RKO (cell line): ENCODE results near the gene UQCRQ.
A peak's percentile ranks its signal among the peaks of the same experiment; 100 is the strongest.

Experiments
- DNase-seq: peaks from one replicate; pipeline ENCODE4 v3.0.0-alpha.2; 2016; ENCODE audit warnings: low spot score

Gene UQCRQ

GRCh38 chr5:132866342-132867045 lies at the start of gene UQCRQ, which contains the start of gene GDF9:
Gene UQCRQ (plus strand): TSS chr5:132866642. CDS start chr5:132866882, 240 bp downstream.
Gene GDF9 (minus strand): TSS chr5:132866469. CDS start chr5:132864533, 1,936 bp downstream.
- DNase-seq, result peak; percentile 100

- no peak for DNase-seq
Observed at GRCh38 chr5:132817011-132817410, 49.4 kb upstream of the UQCRQ start.

DNA sequence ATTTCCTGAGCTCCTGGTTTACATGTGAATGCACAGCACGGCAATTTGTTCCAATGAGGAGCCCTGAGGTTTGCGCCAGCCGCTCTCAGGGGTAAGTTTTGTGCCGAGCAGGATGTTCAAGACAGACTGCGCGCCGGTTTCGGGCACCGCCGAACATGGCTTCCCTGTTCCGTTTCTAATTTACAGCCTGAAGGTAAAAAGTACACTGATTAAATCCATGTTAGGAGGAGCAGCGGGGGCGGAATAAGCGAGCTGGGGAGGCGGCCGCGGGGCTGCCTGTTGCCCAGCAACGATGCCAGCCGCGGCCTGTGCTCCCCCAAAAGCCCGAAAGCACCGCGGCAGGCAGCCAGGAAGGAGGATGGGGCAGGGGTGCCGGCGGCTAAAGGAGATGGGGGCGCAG lies 47.0 kb upstream of the UQCRQ start:
- no peak for DNase-seq

GRCh38 chr5:132820162-132820754 lies 46.2 kb upstream of the UQCRQ start:
- DNase-seq, result peak; percentile 90

DNA sequence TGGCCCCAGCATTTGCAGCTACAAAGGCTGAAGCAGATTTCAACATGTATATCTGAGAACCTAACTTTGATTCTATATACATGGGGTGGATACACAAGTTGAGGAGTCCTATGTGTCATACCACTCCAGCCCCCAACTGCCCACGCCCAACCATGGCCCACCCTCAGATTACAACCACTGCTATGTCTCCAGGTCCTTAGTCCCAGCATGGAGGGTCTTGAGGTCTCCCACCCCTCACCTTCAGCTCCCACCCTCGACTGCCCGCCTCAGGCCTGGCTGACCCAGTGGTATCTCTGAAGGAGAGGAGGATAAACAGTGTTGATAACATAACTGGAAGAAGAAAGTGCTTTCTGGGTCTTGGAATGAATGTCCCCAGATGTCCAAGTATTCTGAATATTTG lies 45.1 kb upstream of the UQCRQ start:
- DNase-seq, result no peak

- peak; percentile 38 for DNase-seq
Observed at GRCh38 chr5:132821791-132822190, 44.7 kb upstream of the UQCRQ start.

DNA sequence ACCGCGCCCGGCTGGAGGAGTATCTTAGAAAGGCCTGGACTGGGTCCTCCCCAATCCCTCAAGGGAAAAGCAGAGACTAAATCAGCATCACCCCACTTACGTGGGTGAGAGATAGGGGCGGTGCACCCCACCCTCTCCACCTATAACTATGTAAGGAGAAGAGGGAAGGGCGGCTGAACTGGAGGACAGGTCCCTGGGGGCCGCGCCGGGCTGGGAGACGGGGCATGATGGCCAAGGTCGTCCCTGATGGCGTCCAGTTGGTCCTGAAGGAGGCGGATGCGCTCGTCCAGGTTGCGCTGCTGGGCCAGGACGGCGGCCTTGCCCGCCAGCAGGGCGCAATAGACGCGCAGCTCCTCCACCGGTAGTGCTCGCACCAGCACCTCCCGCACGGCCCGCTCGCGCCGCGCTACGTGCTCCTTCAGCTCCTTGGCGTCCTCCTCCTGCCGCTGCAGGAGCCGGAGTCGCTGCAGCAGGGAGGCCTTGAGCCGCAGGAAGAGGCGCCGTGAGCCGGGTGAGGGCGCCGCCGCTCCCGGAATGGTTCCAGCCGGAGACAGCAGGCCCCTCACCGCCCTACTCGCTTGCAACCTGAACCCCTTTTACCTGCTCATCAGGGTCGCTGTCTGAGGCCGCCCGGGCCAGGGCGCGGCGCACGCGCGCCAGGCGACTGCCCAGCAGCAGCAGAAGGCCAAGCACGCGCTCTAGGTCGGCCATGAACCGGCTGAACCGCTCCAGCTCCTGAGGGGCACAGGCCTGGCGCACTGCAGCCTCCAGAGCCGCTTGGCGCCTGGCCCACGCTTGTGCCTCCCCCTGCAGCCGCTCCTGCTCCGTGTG lies 43.6 kb upstream of the UQCRQ start:
- DNase-seq, result no peak

- DNase-seq, result no peak
Observed at GRCh38 chr5:132823481-132824050, 42.9 kb upstream of the UQCRQ start.

DNA sequence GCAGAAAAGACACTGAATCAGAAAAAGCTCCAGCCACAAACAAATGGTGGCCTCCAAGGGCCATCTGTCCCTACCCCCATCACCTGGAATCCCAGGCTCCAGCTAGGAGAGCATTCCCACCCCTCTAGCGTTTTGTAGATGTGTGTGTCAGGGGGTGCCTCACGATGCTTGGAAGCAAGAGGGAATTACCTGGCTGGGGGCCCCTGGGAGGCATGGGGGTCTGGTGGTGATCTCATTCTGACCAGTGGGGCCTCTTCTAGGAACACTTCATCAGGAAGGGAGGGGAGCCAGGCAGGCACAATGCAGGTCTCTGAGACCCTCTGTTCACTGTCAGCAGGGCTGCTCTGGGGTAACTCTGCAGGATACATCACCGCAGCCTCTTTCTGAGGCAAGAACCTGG lies 42.0 kb upstream of the UQCRQ start:
- no peak for DNase-seq

DNA sequence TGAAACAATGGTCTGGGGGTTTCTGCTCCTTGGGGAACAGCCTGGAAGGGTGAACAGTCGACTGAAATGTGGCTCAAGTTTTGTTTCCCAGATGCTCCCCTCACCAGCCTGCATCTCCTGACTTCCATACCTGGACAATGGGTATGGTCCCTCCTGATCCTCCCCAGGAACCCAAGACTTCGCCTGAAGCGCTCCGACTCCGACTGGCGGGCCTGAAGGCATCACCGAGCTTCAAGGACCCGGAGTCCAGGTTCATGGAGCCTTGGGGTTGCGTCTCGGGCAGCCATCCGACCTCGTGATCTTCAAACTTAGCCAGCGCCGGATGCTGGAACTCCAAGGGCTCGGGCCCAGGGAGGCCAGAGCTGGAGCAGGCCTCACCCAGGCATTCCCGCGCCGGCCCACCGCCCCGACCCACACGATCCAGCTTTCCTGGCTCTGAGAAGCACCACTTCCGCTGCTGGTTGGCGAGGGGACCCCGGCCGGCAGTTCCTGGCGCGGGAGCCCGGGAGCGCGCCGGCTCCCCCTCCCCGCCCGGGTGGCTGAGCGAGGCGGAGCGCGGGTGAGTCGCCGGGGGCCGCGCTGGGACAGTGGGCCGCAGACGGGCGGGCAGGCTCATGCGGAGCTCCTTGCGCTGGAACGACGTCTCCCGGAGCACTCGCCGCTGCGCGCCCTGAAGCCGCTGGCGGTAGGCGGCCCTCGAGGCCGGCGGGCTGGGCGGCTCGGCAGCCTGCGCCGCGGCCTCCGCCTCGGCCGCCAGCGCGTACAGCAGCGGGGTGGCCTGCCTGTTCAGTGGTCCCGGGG lies 41.2 kb upstream of the UQCRQ start:
- no peak for DNase-seq

- DNase-seq, result no peak
Observed at GRCh38 chr5:132825834-132826391, 40.5 kb upstream of the UQCRQ start.

DNA sequence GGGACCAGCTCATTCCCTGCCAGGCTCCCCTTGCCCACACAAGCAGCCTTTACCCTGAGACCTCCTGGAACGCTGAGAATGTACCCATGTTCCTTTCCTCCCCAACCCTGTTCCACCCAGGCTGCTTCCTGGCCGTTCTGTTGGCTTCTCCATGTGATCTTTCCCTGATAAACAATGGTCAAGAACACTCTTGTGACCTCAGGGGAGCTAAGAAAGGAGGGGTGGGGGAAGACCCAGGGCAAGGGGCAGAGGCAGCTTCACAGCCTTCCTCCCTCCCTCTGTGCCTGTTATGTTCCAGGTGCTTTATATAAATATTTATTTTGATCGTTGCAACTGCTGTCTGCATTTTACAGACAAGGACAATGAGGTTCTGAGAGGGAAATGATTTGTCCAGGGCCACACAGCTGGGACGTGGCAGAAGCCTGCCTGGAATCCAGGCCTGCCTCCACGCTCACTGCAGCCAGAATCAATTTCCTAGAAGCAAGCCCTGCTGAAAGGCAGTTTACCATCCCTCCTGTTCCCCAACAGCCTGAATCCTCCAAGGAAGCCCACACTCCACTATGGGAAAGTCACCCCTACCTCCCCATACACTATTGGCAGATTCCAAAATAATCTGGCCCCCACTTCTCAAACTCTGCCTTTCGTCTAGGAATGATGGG lies 39.9 kb upstream of the UQCRQ start:
- no peak for DNase-seq

- no peak for DNase-seq
Observed at GRCh38 chr5:132827943-132828673, 38.3 kb upstream of the UQCRQ start.

- no peak for DNase-seq
Observed at GRCh38 chr5:132828846-132829494, 37.5 kb upstream of the UQCRQ start.

DNA sequence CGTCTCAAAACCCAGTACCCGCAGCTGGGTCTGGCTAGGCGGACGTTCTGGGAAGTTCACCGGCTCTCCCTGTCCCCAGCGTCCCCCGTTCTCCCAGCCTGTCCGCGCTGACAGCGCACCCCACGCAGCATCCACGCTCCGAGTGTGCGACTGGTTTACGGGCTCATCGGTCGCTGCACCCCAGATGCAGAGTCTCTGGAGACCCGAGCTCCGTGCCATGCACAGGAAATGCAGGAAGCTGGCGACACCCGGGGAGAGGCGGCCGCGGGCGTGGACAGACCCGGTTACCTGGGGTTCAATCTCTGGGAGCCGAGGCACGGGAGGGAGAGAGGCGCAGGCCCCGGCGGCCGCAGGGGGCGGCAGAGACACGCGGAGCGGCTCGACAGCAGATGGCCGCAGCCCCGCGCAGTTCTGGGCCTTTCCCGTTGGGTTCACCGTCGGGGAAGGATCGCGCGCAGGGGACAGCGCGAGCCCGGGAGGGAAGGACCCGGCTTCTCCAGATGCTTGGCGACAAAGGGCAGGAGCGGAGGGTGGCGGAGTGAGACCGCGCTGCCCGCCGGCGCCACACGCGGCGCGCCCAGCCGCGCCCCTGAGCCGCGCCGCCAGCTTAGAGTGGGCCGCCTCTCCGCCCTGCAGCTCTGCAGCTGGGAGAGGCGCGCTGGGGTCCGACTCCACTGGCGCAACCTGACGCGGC lies 36.6 kb upstream of the UQCRQ start:
- peak; percentile 76 for DNase-seq

- DNase-seq, result peak; percentile 87
Observed at GRCh38 chr5:132830436-132831094, 35.9 kb upstream of the UQCRQ start, which contains the start of gene SHROOM1. Gene SHROOM1 (minus strand): TSS chr5:132830647. CDS start chr5:132826140, 4,507 bp downstream.

- DNase-seq, result no peak
Observed at GRCh38 chr5:132831095-132831860, 35.2 kb upstream of the UQCRQ start.

- no peak for DNase-seq
Observed at GRCh38 chr5:132832612-132833011, 33.8 kb upstream of the UQCRQ start.
